ENCODE results near the gene SLC22A3. TPM values are rescaled to one million over a fixed set of nuclear protein-coding genes. Genes with fewer than 3 reads are reported as not detected.

SLC22A3 gene
- total and polyA plus RNA-seq, 2 of the 13 experiments (the other 11 are each of a cell fraction or from before 2014, with no cell fraction given): 12.0 to 31.5 TPM

DNA sequence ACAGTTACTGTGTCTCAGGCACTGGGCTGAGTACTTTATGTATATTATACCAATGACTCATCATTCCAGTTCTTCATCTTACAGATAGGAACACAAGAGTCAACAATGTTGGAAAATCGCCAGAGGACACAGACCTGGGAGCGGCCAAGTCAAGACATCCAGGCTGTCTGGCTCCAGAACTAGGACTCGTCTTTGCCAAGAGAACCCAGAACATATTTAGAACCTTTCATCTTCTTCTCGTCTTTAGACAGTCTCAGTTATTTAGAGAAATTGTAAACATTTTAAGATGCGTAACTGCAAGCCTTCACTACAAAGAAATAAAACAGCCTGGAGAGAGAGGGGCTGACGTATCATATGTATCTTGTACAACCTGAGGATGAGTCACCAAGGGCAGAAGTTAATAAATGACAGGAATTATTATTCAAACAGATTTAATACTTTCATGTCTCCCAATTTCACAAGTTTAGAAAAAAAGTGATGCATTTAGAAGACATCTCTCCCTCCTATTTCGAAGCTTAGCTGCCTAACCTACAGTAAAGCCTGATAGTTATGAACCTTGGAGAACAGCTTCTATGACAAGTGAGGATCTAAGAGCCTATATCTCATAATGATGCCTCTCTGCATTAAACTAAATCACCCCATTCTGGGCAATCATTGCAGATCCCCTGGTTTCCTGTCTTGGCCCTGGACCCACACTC is 43.4 kb downstream of the SLC22A3 start (continued):
- TF ChIP-seq, protein P1, sequence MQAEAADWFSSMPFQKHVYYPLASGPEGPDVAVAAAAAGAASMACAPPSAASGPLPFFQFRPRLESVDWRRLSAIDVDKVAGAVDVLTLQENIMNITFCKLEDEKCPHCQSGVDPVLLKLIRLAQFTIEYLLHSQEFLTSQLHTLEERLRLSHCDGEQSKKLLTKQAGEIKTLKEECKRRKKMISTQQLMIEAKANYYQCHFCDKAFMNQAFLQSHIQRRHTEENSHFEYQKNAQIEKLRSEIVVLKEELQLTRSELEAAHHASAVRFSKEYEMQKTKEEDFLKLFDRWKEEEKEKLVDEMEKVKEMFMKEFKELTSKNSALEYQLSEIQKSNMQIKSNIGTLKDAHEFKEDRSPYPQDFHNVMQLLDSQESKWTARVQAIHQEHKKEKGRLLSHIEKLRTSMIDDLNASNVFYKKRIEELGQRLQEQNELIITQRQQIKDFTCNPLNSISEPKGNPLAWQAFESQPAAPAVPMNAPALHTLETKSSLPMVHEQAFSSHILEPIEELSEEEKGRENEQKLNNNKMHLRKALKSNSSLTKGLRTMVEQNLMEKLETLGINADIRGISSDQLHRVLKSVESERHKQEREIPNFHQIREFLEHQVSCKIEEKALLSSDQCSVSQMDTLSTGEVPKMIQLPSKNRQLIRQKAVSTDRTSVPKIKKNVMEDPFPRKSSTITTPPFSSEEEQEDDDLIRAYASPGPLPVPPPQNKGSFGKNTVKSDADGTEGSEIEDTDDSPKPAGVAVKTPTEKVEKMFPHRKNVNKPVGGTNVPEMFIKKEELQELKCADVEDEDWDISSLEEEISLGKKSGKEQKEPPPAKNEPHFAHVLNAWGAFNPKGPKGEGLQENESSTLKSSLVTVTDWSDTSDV (CRISPR knock-in tag; IDR thresholded peaks at IDR 0.05): no peak
- peak; percentile 73 for TF ChIP-seq CREB1 (IDR thresholded peaks at IDR 0.05)
- TF ChIP-seq CREB1 (CRISPR knock-in tag; IDR thresholded peaks at IDR 0.05): peak; percentile 64
- TF ChIP-seq HMG20A (CRISPR knock-in tag; IDR thresholded peaks at IDR 0.05; ENCODE audit: borderline replicate concordance): no peak; the same call in 1 of the 2 replicates
- 0 out of 2 replicates have a peak, but pooled peaks have one; percentile 43 for TF ChIP-seq ZNF12 (CRISPR knock-in tag; IDR thresholded peaks at IDR 0.05)
- no peak for TF ChIP-seq TCF12 (IDR thresholded peaks at IDR 0.05)
- TF ChIP-seq TCF12 (CRISPR knock-in tag; IDR thresholded peaks at IDR 0.05): no peak
- TF ChIP-seq HDAC6 (IDR thresholded peaks at IDR 0.05; ENCODE audit: low read depth, low read length): no peak
- TF ChIP-seq, protein P2, sequence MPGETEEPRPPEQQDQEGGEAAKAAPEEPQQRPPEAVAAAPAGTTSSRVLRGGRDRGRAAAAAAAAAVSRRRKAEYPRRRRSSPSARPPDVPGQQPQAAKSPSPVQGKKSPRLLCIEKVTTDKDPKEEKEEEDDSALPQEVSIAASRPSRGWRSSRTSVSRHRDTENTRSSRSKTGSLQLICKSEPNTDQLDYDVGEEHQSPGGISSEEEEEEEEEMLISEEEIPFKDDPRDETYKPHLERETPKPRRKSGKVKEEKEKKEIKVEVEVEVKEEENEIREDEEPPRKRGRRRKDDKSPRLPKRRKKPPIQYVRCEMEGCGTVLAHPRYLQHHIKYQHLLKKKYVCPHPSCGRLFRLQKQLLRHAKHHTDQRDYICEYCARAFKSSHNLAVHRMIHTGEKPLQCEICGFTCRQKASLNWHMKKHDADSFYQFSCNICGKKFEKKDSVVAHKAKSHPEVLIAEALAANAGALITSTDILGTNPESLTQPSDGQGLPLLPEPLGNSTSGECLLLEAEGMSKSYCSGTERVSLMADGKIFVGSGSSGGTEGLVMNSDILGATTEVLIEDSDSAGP (CRISPR knock-in tag; IDR thresholded peaks at IDR 0.05; ENCODE audit: borderline replicate concordance): no peak
- no peak for TF ChIP-seq GPN1 (CRISPR knock-in tag; IDR thresholded peaks at IDR 0.05; ENCODE audit: borderline replicate concordance)
- TF ChIP-seq, protein P3, sequence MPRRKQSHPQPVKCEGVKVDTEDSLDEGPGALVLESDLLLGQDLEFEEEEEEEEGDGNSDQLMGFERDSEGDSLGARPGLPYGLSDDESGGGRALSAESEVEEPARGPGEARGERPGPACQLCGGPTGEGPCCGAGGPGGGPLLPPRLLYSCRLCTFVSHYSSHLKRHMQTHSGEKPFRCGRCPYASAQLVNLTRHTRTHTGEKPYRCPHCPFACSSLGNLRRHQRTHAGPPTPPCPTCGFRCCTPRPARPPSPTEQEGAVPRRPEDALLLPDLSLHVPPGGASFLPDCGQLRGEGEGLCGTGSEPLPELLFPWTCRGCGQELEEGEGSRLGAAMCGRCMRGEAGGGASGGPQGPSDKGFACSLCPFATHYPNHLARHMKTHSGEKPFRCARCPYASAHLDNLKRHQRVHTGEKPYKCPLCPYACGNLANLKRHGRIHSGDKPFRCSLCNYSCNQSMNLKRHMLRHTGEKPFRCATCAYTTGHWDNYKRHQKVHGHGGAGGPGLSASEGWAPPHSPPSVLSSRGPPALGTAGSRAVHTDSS (CRISPR knock-in tag; conservative IDR thresholded peaks at IDR 0.05): no peak
- no peak for TF ChIP-seq TMF1 (CRISPR knock-in tag; IDR thresholded peaks at IDR 0.05; ENCODE audit: low read depth)
- TF ChIP-seq RFX5 (IDR thresholded peaks at IDR 0.05; ENCODE audit: low read depth, low read length): no peak
- TF ChIP-seq, protein P4, sequence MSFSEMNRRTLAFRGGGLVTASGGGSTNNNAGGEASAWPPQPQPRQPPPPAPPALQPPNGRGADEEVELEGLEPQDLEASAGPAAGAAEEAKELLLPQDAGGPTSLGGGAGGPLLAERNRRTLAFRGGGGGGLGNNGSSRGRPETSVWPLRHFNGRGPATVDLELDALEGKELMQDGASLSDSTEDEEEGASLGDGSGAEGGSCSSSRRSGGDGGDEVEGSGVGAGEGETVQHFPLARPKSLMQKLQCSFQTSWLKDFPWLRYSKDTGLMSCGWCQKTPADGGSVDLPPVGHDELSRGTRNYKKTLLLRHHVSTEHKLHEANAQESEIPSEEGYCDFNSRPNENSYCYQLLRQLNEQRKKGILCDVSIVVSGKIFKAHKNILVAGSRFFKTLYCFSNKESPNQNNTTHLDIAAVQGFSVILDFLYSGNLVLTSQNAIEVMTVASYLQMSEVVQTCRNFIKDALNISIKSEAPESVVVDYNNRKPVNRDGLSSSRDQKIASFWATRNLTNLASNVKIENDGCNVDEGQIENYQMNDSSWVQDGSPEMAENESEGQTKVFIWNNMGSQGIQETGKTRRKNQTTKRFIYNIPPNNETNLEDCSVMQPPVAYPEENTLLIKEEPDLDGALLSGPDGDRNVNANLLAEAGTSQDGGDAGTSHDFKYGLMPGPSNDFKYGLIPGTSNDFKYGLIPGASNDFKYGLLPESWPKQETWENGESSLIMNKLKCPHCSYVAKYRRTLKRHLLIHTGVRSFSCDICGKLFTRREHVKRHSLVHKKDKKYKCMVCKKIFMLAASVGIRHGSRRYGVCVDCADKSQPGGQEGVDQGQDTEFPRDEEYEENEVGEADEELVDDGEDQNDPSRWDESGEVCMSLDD (CRISPR knock-in tag; IDR thresholded peaks at IDR 0.05; ENCODE audit: borderline replicate concordance): no peak
- TF ChIP-seq, protein P5, sequence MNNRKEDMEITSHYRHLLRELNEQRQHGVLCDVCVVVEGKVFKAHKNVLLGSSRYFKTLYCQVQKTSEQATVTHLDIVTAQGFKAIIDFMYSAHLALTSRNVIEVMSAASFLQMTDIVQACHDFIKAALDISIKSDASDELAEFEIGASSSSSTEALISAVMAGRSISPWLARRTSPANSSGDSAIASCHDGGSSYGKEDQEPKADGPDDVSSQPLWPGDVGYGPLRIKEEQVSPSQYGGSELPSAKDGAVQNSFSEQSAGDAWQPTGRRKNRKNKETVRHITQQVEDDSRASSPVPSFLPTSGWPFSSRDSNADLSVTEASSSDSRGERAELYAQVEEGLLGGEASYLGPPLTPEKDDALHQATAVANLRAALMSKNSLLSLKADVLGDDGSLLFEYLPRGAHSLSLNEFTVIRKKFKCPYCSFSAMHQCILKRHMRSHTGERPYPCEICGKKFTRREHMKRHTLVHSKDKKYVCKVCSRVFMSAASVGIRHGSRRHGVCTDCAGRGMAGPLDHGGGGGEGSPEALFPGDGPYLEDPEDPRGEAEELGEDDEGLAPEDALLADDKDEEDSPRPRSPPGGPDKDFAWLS (CRISPR knock-in tag; IDR thresholded peaks at IDR 0.05; ENCODE audit: borderline replicate concordance): no peak
- TF ChIP-seq, protein P6, sequence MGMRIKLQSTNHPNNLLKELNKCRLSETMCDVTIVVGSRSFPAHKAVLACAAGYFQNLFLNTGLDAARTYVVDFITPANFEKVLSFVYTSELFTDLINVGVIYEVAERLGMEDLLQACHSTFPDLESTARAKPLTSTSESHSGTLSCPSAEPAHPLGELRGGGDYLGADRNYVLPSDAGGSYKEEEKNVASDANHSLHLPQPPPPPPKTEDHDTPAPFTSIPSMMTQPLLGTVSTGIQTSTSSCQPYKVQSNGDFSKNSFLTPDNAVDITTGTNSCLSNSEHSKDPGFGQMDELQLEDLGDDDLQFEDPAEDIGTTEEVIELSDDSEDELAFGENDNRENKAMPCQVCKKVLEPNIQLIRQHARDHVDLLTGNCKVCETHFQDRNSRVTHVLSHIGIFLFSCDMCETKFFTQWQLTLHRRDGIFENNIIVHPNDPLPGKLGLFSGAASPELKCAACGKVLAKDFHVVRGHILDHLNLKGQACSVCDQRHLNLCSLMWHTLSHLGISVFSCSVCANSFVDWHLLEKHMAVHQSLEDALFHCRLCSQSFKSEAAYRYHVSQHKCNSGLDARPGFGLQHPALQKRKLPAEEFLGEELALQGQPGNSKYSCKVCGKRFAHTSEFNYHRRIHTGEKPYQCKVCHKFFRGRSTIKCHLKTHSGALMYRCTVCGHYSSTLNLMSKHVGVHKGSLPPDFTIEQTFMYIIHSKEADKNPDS (CRISPR knock-in tag; IDR thresholded peaks at IDR 0.05): no peak

Measured in HepG2 (cell line).